ENCODE measurements around the gene PLEKHA8.

Gene PLEKHA8

GRCh38 chr7:30169579-30169978, 141.4 kb downstream of the PLEKHA8 start:
- DNase-seq (ENCODE audit: low read depth) = no peak

- no peak for DNase-seq (ENCODE audit: low read depth)
These were observed 142.4 kb downstream of the PLEKHA8 start for GRCh38 chr7:30170476-30171205.

GRCh38 chr7:30171766-30172447, 143.7 kb downstream of the PLEKHA8 start:
- no peak for DNase-seq (ENCODE audit: low read depth)

GRCh38 chr7:30172451-30172850, 144.2 kb downstream of the PLEKHA8 start:
- DNase-seq (ENCODE audit: low read depth) = no peak

- no peak for DNase-seq (ENCODE audit: low read depth)
These were observed 145.1 kb downstream of the PLEKHA8 start for GRCh38 chr7:30173058-30173897.

- DNase-seq (ENCODE audit: low read depth) = no peak
These were observed 147.0 kb downstream of the PLEKHA8 start for GRCh38 chr7:30175180-30175579.

- DNase-seq (ENCODE audit: low read depth) = no peak
These were observed 147.5 kb downstream of the PLEKHA8 start for GRCh38 chr7:30175636-30176147.

- no peak for DNase-seq (ENCODE audit: low read depth)
These were observed 148.4 kb downstream of the PLEKHA8 start for GRCh38 chr7:30176463-30177109.

GRCh38 chr7:30177186-30177585, 149.0 kb downstream of the PLEKHA8 start:
- no peak for DNase-seq (ENCODE audit: low read depth)

GRCh38 chr7:30177965-30178364, 149.8 kb downstream of the PLEKHA8 start:
- DNase-seq (ENCODE audit: low read depth) = no peak

GRCh38 chr7:30178748-30179436, 150.7 kb downstream of the PLEKHA8 start:
- DNase-seq (ENCODE audit: low read depth) = no peak
